Activated B cell treated with CpG ODN at 0.5 μM for 24 hours (primary cell): ENCODE results near the gene RYR1. TPM values are rescaled to one million over a fixed set of nuclear protein-coding genes. Genes with fewer than 3 reads are reported as not detected.
"Not testable (repeated sequence)": the region's sequence is repeated elsewhere in the genome, so short reads cannot be mapped to it uniquely, and the experiment has no call there.

Experiments used
- ATAC-seq: fragments of 200-7000 bp; cut with Tn5 transposase; one replicate; pipeline ENCODE4 v1.10.0; 2021; ENCODE audit warnings: low read depth, mild to moderate bottlenecking, moderate library complexity
- CTCF ChIA-PET: fragments of 350-600 bp; sonication (Branson Sonifier 250); formaldehyde crosslinking; loops from one replicate; lab custom pipeline; 2021; ENCODE audit warnings: antibody characterized with exemption; lab: Charles Lee
- POLR2A ChIA-PET: fragments of 350-600 bp; sonication (Branson Sonifier 250); formaldehyde crosslinking; loops from one replicate; lab custom pipeline; 2021; ENCODE audit warnings: antibody characterized with exemption; lab: Charles Lee
- DNase-seq: peaks from one replicate; pipeline ENCODE4 v3.0.0; 2022
- H3K27ac Mint-ChIP-seq: one replicate; pipeline ENCODE4 v1.8.0; 2020; ENCODE audit warnings: mixed read lengths
- H3K27me3 Mint-ChIP-seq: one replicate; pipeline ENCODE4 v1.8.0; 2021; ENCODE audit warnings: mixed read lengths
- H3K36me3 Mint-ChIP-seq: one replicate; pipeline ENCODE4 v1.8.0; 2021; ENCODE audit warnings: low read depth, mixed read lengths
- H3K4me1 Mint-ChIP-seq: one replicate; pipeline ENCODE4 v1.8.0; 2021; ENCODE audit warnings: mixed read lengths
- H3K4me3 Mint-ChIP-seq: one replicate; pipeline ENCODE4 v1.8.0; 2020; ENCODE audit warnings: mild to moderate bottlenecking, mixed read lengths
- H3K9me3 Mint-ChIP-seq: one replicate; pipeline ENCODE4 v1.8.0; 2020; ENCODE audit warnings: mixed read lengths
- CTCF ChIP-seq: fragments of 200-600 bp; IDR thresholded peaks from one replicate; pipeline ENCODE4 v1.8.0; 2022; ENCODE audit warnings: antibody characterized with exemption, mild to moderate bottlenecking
- intact Hi-C: fragments of 100-400 bp; cut with micrococcal nuclease; formaldehyde crosslinking; loops from one replicate; pipeline ENCODE4 v1.15.1; 2024
- total RNA-seq: library from RNA; stranded (reverse); gene quantifications from 2 replicates; pipeline ENCODE4 v1.2.3, GENCODE V29; 2022

The RYR1 gene
- total RNA-seq, 1 donor from 2014 or later, result 4.1 TPM

DNA sequence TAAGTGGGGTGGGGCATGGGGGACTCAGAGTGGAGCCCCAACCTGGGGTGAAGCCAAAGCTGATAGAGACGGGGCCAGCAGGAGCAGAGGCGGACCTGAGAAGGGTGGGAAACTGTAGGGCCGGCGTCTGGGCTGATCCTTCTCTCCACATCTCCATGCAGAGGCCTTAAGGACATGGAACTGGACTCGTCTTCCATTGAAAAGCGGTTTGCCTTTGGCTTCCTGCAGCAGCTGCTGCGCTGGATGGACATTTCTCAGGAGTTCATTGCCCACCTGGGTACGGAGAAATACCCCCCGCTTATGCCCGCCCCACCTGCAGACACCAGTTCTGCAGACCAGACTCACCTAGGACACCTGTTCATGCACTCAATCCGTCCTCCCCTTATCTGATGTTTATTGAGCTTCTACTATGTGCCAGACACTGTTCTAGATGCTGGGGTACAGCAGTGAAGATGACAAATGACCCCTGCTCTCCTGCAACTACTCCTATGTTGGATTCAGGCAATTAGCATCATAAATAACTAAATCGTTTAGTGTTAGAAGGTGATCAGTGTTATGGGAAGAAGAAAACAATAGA, 74.1 kb downstream of the RYR1 start:
- Mint-ChIP-seq H3K9me3 (no peaks in the 10 kb centered on the region), H3K4me1 (peaks cover 6% of the 10 kb centered on the region), H3K36me3 (no peaks in the 10 kb centered on the region), H3K27me3 (peaks cover 19% of the 10 kb centered on the region), H3K27ac (no peak overlapping the region), H3K4me3 (peak overlapping the region; percentile 15)
- TF ChIP-seq CTCF, result no peak
- ATAC-seq, result no peak
- ChIA-PET POLR2A (no interaction called here), CTCF (no interaction called here)
- intact Hi-C loops, result loop anchor here (2.0 to 5.0 kb wide), 2 partner anchors 90 to 105 kb away; partner anchors contain the start of gene FAM98C
- DNase-seq, result no peak

DNA sequence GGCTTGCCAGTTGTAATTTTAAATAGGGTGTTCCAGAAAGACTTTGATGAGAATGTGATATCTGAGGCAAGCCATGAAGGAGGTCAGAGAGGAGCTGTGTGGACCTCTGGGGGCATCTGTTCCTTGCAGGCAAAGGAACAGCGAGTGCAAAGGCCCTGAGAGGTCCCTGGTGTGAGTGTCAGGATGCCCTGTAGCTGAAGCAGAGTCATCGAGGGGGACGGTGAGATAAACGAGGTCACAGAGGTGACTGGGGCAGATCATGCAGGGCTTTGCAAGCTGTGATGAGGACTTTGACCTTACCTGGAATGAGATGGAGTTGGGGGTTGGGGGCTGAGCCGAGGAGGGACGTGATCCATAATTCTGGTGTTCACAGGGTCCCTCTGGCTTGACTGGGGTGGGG, 75.0 kb downstream of the RYR1 start:
- CTCF ChIA-PET, result no interaction called here
- DNase-seq (no peak), ATAC-seq (no peak)
- Mint-ChIP-seq H3K27me3 (peaks cover 19% of the 10 kb centered on the region), H3K9me3 (no peaks in the 10 kb centered on the region), H3K27ac (no peak overlapping the region), H3K4me1 (peaks cover 6% of the 10 kb centered on the region), H3K36me3 (no peaks in the 10 kb centered on the region), H3K4me3 (no peak overlapping the region)
- POLR2A ChIA-PET, result no interaction called here
- intact Hi-C loops, result loop anchor here (5.0 kb wide), 1 partner anchor 91 kb away; no protein-coding TSS in a partner anchor
- TF ChIP-seq CTCF, result no peak

GRCh38 chr19:38509027-38509426, 75.5 kb downstream of the RYR1 start:
- DNase-seq (no peak), ATAC-seq (no peak)
- Mint-ChIP-seq H3K4me3 (no peak overlapping the region), H3K27ac (no peak overlapping the region), H3K36me3 (no peaks in the 10 kb centered on the region), H3K27me3 (peaks cover 19% of the 10 kb centered on the region), H3K4me1 (peaks cover 6% of the 10 kb centered on the region), H3K9me3 (no peaks in the 10 kb centered on the region)
- POLR2A ChIA-PET, result no interaction called here
- CTCF ChIA-PET, result no interaction called here
- no peak for TF ChIP-seq CTCF
- intact Hi-C loops, result loop anchor here (5.0 kb wide), 1 partner anchor 92 kb away; no protein-coding TSS in a partner anchor

GRCh38 chr19:38511074-38511708, 77.7 kb downstream of the RYR1 start:
- H3K27ac Mint-ChIP-seq, result no peak overlapping the region
- POLR2A ChIA-PET, result no interaction called here
- peaks cover 19% of the 10 kb centered on the region for H3K27me3 Mint-ChIP-seq
- ATAC-seq, result no peak
- H3K9me3 Mint-ChIP-seq, result no peaks in the 10 kb centered on the region
- intact Hi-C loops, result loop anchor here (10.0 kb wide), 1 partner anchor 374 kb away; no protein-coding TSS in a partner anchor
- TF ChIP-seq CTCF, result no peak
- CTCF ChIA-PET, result interaction anchor here (0.9 kb wide), 1 partner anchor 108 kb away, joined by 3 read pairs; no protein-coding TSS in a partner anchor
- no peak for DNase-seq
- H3K4me1 Mint-ChIP-seq, result peaks cover 11% of the 10 kb centered on the region
- no peak overlapping the region for H3K4me3 Mint-ChIP-seq
- no peaks in the 10 kb centered on the region for H3K36me3 Mint-ChIP-seq

- Mint-ChIP-seq H3K27me3 (peaks cover 19% of the 10 kb centered on the region), H3K4me3 (no peak overlapping the region), H3K36me3 (no peaks in the 10 kb centered on the region), H3K9me3 (no peaks in the 10 kb centered on the region), H3K27ac (no peak overlapping the region), H3K4me1 (peaks cover 5% of the 10 kb centered on the region)
- ChIA-PET POLR2A (no interaction called here), CTCF (no interaction called here)
- no peak for ATAC-seq
- intact Hi-C loops, result loop anchor here (10.0 kb wide), 1 partner anchor 373 kb away; no protein-coding TSS in a partner anchor
- DNase-seq, result no peak
- no peak for TF ChIP-seq CTCF
These were observed 78.8 kb downstream of the RYR1 start for GRCh38 chr19:38512277-38512676.

DNA sequence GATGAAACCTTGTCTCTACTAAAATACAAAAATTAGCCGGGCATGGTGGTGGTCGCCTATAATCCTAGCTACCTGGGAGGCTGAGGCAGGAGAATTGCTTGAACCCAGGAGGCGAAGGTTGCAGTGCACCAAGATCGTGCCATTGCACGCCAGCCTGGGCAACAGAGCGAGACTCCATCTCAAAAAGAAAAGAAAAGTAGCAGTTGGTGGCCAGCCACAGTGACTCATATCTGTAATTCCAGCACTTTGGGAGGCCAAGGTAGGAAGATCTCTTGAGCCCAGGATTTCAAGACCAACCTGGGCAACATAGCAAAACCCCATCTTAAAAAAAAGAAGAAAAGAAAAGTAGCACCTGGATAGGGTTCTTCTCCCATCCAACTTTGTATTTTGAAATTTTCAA, 79.7 kb downstream of the RYR1 start:
- H3K27me3 Mint-ChIP-seq, result peaks cover 19% of the 10 kb centered on the region
- H3K27ac Mint-ChIP-seq, DNase-seq, POLR2A ChIA-PET, H3K36me3 Mint-ChIP-seq, H3K4me1 Mint-ChIP-seq, H3K4me3 Mint-ChIP-seq, H3K9me3 Mint-ChIP-seq, ATAC-seq: not testable (repeated sequence)
- intact Hi-C loops, result loop anchor here (10.0 kb wide), 1 partner anchor 372 kb away; no protein-coding TSS in a partner anchor
- CTCF ChIA-PET, result interaction anchor here (1.2 to 2.9 kb wide), 2 partner anchors 110 to 375 kb away, joined by 4 to 7 read pairs; partner anchors contain the start of gene FAM98C
